Colon (tissue), 2 donors: ENCODE measurements around the gene MYD88.

Experiments
- FAIRE-seq: peaks from 2 replicates; lab custom pipeline; 2012; peaks lifted over from hg19 to GRCh38; lab: Jason Lieb, UNC
- donor health status: control.
- donor health status: control.

MYD88 gene

DNA sequence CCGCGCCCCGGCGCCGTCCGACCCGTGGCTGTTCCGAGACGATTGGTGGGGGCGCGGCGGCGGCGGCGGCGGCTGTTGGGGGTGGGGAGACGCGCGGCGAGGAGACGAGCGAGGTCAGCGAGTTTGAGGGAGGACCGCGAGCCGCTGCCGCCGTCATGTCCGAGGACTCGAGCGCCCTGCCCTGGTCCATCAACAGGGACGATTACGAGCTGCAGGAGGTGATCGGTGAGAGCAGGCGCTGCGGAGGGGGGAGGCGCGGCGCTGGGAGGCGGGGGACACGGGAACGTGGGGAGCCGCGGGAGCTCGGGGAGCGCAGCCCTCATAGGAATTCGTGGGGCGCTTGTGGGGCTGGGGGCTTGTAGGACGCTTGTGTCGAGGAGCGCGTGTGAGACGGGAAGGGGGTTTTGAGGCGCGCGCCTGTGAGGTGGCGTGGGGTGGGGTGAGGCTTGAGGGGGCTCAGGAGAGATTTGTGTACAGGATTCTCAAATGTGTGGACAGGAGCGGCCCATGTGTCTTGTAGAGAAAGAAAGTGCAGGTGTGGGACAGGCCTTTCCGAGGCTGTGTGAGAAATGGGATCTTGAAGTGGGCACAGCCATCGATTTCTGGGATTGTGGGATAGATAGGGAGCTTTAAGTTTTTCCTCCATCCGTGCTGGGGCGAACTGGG is 27.4 kb downstream of the MYD88 start:
- no peak for FAIRE-seq

DNA sequence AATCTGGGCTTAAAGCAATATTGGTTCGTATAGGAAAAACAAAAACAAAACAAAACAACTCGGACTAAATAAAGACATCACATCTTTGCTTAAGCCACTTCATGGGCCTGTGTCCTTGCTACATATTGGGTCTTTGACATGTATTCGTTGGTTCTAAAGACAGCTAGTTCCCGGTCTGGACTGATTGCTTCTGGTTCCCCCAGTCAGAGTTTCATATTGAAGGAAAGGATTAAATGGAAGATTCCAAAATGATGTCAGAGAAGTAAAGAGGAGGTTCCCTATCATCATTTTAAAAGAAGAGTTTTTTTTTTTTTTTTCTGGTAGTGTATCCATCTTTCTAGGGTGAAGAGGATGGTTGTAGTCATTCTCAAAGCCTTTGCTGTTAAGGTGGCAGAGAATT is 29.1 kb downstream of the MYD88 start:
- no peak for FAIRE-seq

DNA sequence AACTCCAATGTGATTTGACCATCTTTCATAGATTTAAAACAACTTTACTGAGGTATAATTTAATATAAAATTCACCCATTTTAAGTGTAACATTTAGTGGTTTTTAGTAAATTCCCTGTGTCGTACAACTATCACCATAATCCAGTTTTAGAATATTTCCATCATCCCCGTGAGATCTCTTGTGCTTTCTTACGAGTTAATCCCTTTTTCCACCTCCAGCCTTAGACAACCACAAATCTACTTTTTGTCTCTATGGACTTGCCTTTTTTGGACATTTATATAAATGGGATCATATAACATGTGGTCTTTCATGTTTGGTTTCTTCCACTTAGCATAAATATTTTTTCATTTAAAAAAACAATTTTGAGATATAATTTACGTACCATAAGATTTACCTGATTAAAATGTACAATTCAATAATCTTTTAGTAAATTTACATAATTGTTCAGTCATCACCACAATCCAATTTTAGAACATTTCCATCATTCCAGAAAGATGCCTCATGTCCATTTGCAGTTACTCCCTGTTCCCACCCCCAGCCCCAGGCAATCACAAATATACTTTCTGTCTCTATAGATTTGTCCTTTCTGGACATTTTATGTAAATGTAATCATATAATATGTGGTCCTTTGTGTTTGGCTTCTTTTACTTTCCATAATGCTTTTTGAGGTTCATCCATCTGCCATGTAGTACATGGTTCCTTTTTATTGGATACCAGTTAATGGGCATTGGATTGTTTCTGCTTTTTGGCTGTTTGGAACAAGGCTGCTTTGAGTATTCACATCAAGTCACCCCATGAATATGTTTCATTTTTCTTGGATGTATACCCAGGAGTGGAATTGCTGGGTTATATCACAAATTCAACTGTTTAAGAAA is 29.9 kb downstream of the MYD88 start:
- no peak for FAIRE-seq

DNA sequence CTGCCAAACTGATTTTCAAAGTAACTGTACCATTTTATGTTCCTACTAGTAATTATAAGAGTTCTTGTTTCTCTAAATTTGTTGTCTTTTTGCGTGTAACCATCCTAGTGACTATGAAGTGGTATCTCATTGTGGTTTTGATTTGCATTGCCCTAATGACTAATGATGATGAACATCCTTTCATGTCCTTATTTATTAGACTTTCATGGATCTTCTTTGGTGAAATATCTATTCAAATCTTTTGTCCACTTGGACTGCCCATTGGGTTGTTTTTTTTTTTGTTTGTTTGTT is 30.5 kb downstream of the MYD88 start:
- no peak for FAIRE-seq

DNA sequence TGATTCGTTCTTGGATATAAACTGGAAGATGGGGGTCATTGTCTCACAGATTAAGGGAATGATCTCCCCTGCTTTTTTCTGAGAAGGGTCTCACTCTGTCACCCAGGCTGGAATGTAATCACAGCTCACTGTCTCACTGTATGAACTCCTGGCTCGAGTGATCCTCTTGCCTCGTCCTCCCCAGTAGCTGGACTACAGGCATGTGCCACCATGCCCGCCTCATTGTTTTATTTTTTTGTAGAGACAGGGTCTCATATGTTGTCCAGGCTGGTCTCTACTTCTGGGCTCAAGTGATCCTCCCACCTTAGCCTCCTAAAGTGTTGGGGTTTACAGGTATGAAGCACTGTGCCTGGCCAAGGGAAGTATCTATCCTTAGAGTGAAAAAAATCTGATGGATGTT is 32.3 kb downstream of the MYD88 start:
- no peak for FAIRE-seq

DNA sequence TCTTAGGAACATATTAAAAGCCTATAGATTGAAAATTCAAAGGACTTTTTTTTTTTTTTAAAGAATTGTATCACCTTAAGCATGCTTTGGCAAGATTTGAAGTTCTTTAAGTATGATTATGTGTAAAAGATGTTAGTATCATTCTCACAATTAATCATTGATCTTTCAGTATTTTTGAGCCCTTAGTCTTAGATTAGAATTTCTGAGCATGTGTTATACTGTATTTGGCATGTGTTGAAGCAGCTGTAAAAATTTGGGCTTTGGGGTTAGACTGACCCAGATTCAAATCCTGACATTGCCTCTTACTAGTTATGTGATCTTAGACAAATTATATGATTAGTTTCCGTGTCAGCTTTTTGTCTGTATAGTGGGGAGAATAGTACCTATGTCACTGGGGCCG is 33.2 kb downstream of the MYD88 start:
- no peak for FAIRE-seq

DNA sequence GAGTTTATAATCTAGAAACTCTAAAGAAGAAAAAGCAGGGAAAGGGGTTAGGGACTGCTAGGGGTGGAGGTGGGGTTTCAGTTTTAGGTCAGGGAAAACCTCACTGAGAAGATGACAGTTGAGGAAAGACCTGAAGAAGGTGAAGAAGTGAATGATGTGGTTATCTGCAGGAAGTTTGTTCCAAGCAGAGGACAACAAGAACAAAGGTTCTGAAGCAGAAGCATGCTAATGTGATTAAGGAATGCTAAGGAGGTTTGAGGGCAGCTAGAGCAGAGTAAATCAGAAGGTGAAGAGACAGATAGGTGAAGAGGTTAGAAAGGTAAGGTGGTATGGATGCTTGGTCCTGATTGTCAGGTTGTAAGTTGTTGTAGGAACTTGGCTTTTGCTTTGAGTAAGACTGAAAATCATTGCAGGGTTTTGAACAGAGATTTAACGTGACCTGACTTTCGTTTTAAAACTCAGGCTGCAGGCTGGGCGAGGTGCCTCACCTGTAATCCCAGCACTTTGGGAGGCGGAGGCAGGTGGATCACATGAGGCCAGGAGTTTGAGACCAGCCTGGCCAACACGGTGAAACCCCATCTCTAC is 35.5 kb downstream of the MYD88 start:
- FAIRE-seq, result no peak

DNA sequence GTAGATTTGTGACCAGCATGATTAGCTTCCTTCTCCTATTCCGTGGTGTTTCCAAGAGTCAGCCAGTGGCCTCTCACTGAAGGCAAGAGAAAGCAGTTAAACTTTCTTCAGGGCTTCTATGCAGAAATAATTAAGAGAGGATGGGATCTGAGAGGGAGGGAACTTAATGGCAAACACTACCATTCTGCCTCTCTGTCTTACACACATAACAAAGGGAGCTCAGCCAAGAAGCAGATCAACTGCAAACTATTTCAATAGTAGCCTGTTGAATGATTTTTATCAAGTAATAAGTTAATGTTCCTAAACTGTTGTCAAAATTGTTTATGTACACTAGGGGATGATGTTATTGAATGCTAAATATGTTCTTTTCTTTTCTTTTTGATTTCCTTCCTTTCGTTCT is 38.7 kb downstream of the MYD88 start:
- no peak for FAIRE-seq

DNA sequence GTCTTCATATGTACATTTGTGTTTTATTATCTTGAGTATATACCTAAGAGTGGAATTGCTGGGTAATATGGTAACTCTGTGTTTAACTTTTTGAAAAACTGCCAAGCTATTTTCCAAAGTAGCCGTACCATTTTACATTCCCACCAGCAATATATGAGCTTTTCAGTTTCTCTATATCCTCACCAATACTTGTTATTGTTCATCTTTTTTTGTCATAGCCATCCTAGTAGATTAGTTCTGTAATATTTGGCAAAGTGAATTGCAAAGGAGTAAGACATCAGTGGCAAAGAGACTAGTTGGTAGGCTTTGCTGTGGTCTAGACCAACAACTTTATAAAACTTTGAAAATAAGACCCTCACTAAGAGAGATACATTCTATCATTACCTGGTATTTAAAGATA is 48.3 kb downstream of the MYD88 start:
- no peak for FAIRE-seq

DNA sequence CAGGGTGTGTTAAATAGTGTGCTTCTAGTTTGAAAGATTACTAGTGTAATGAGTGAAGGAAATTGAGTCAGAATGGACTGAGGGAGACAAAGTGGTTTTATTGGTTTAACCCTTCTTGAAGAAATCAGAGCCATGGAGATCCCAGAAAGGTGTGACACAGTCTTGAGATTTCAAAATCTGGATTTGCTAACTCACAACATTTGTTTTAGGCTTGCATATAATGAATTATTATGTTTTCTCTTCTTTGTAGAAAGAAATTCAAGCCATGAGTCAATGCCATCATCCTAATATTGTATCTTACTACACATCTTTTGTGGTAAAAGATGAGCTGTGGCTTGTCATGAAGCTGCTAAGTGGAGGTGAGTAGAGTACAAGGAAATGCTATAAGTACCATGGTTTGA is 52.0 kb downstream of the MYD88 start:
- no peak for FAIRE-seq
